Neutrophil (primary cell): ENCODE measurements around the gene ANO1.

Experiments used
- H3K27ac ChIP-seq: fragments of 200-600 bp; sonication (generic); 2 replicates; pipeline ENCODE4 v1.5.1; 2016; ENCODE audit warnings: mild to moderate bottlenecking, moderate library complexity
- H3K27me3 ChIP-seq: fragments of 200-600 bp; sonication (generic); 2 replicates; pipeline ENCODE4 v1.6.0; 2016; ENCODE audit warnings: mild to moderate bottlenecking
- H3K36me3 ChIP-seq: fragments of 200-600 bp; sonication (generic); 2 replicates; pipeline ENCODE4 v1.5.1; 2017
- H3K4me1 ChIP-seq, 2 experiments: fragments of 200-600 bp in 1 of 2; sonication (generic) in 1 of 2; 1 replicate in 1 of 2; 2 replicates in 1 of 2; pipeline versions ENCODE4 v1.5.1 to v1.6.1; 2013 to 2016; ENCODE audit warnings: low read depth in 1 of 2, low read length in 1 of 2, mild to moderate bottlenecking in 1 of 2, moderate library complexity in 1 of 2; ENCODE audit not compliant: control insufficient read depth in 1 of 2, insufficient read depth in 1 of 2
- H3K4me3 ChIP-seq, 2 experiments: fragments of 200-600 bp in 1 of 2; sonication (generic) in 1 of 2; 1 replicate in 1 of 2; 2 replicates in 1 of 2; pipeline ENCODE4 v1.5.1; 2013 to 2016; ENCODE audit warnings: low read depth in 1 of 2, low read length in 1 of 2, mild to moderate bottlenecking in 1 of 2, moderate library complexity in 1 of 2
- H3K9me3 ChIP-seq: fragments of 200-600 bp; sonication (generic); 2 replicates; pipeline ENCODE4 v1.5.1; 2016
- CTCF ChIP-seq: fragments of 200-600 bp; sonication (generic); IDR thresholded peaks from 2 replicates; pipeline ENCODE4 v1.5.1; 2016; ENCODE audit warnings: antibody characterized with exemption

Gene ANO1

DNA sequence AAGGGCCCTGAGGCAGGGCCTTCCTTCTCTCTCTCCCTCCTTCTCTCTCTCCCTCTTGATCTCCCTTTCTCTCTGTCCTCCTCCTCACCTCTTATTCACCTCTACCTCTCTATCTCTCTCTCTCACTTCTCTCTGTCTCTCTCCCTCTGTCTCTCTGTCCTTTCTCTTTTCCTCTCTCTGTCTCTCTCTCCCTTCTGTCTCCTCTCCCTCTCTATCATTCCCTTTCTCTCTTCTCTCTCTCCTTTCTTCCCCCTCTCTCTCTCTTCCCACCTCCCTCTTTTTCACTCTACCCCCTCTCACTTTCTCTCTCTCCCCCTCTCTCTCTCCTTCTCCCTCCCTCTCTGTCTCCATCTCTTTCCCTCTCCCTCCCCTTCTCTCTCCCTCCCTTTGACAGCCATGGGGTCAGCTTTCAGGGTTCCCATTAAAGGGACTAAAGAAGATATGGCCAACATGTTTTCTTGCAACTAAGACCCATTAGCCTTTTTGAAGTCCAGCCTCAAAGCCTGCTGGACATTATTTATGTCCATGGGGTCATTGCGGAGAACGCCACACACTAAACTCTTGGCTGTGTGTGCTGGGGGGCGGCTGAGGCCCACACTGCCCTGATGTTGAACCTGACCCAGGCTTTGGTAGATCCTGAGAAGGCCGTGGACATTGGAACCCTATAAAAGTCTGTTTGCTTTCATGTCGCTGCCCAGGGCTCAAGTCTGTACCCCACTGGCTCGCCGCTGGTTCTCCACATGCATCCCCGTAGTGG lies 15.0 kb downstream of the ANO1 start:
- no peaks in the 10 kb centered on the region for H3K36me3 ChIP-seq
- no peak overlapping the region for H3K27ac ChIP-seq
- no peaks in the 10 kb centered on the region for H3K4me1 ChIP-seq
- H3K27me3 ChIP-seq, result peaks cover 11% of the 10 kb centered on the region
- no peaks in the 10 kb centered on the region for H3K9me3 ChIP-seq
- no peak overlapping the region for H3K4me3 ChIP-seq
- no peak for TF ChIP-seq CTCF

- Histone ChIP-seq H3K27me3 (no peaks in the 10 kb centered on the region), H3K36me3 (no peaks in the 10 kb centered on the region)
- TF ChIP-seq CTCF, result no peak
Measured at GRCh38 chr11:70095541-70096252, 17.6 kb downstream of the ANO1 start.

DNA sequence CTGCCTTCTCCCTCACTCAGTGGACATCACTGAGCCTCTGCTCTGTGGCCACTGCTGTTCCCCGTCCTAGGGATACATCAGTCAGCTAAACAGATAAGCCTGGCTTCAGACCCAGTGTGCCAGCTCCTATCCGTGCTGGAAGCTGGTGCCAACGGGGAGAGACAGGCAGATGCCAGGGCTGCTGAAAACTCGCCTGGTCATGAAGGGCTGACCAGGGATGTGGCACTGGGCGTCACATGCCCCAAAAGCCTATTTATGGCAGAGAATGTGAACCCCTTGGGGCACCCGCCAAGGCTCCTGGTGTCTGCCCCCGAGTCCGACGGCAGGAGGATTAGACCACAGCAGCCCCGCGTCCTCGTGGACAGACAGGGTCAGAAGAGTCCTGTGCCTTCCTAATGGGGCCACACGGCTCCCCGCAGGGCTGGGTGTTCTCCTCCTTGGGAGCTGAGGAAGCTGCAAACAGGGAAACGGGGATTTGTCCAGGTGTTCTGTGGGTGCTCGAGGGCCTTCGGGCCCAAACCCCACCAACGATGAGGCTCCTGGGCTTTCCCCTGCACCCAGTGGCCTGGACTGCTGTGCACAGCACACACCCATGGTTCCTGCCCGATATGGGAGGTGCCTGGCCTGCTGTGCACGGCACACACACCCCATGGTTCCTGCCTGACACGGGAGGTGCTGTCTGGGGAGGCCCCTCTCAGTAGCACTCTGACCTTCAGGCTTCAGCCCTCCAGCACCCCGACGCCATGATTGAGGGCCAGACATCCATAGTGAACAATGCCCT lies 19.9 kb downstream of the ANO1 start:
- no peak overlapping the region for H3K4me3 ChIP-seq
- no peaks in the 10 kb centered on the region for H3K27me3 ChIP-seq
- no peaks in the 10 kb centered on the region for H3K9me3 ChIP-seq
- no peak for TF ChIP-seq CTCF
- H3K36me3 ChIP-seq, result no peaks in the 10 kb centered on the region
- H3K27ac ChIP-seq, result no peak overlapping the region
- H3K4me1 ChIP-seq, result no peaks in the 10 kb centered on the region

More at GRCh38 chr11:70095541-70096252, 17.6 kb downstream of the ANO1 start:
- H3K27ac ChIP-seq, result no peak overlapping the region
- no peak overlapping the region for H3K4me3 ChIP-seq
- no peaks in the 10 kb centered on the region for H3K9me3 ChIP-seq
- H3K4me1 ChIP-seq, result no peaks in the 10 kb centered on the region

GRCh38 chr11:70098936-70099335 lies 20.8 kb downstream of the ANO1 start:
- Histone ChIP-seq H3K4me1 (no peaks in the 10 kb centered on the region), H3K27ac (no peak overlapping the region), H3K9me3 (no peaks in the 10 kb centered on the region), H3K4me3 (no peak overlapping the region), H3K36me3 (no peaks in the 10 kb centered on the region), H3K27me3 (no peaks in the 10 kb centered on the region)
- TF ChIP-seq CTCF, result no peak

GRCh38 chr11:70099578-70100279 lies 21.6 kb downstream of the ANO1 start:
- no peaks in the 10 kb centered on the region for H3K4me1 ChIP-seq

More at GRCh38 chr11:70099578-70100279, 21.6 kb downstream of the ANO1 start:
- no peak overlapping the region for H3K4me3 ChIP-seq
- H3K27ac ChIP-seq, result no peak overlapping the region
- H3K36me3 ChIP-seq, result no peaks in the 10 kb centered on the region
- no peaks in the 10 kb centered on the region for H3K27me3 ChIP-seq
- H3K9me3 ChIP-seq, result no peaks in the 10 kb centered on the region
- TF ChIP-seq CTCF, result no peak
